SJSA1 (cell line): Measurements from ENCODE around the gene DIS3L2. TPM values are rescaled to one million over a fixed set of nuclear protein-coding genes. Genes with fewer than 3 reads are reported as not detected.

ENCODE experiments used
- DNase-seq, 2 experiments: peaks; one replicate each; pipeline ENCODE4 v3.0.0-alpha.2; 2015 to 2020; ENCODE audit warnings: low spot score in 2 of 2, low read depth in 1 of 2
- H3K27ac ChIP-seq: fragments of 250-450 bp; sonication (Bioruptor Pico); 2 replicates; pipeline ENCODE4 v1.5.1; 2020; ENCODE audit warnings: mild to moderate bottlenecking, moderate library complexity
- H3K27me3 ChIP-seq: fragments of 250-450 bp; sonication (Bioruptor Pico); replicated peaks from 2 replicates; pipeline ENCODE4 v1.5.1; 2020; ENCODE audit warnings: mild to moderate bottlenecking, moderate library complexity
- H3K36me3 ChIP-seq: fragments of 250-450 bp; sonication (Bioruptor Pico); 2 replicates; pipeline ENCODE4 v1.5.1; 2020; ENCODE audit warnings: mild to moderate bottlenecking
- H3K4me1 ChIP-seq: fragments of 250-450 bp; sonication (Bioruptor Pico); replicated peaks from 2 replicates; pipeline ENCODE4 v1.6.1; 2021; ENCODE audit warnings: mild to moderate bottlenecking
- H3K4me3 ChIP-seq: fragments of 250-450 bp; sonication (Bioruptor Pico); 2 replicates; pipeline ENCODE4 v1.5.1; 2020; ENCODE audit warnings: mild to moderate bottlenecking
- H3K9me3 ChIP-seq: fragments of 250-450 bp; sonication (Bioruptor Pico); replicated peaks from 2 replicates; pipeline ENCODE4 v1.5.1; 2020; ENCODE audit warnings: mild to moderate bottlenecking
- total RNA-seq: library from RNA; depleted of rRNA; stranded (reverse); fragments of >200 nt; shearing (Covaris generic); gene quantifications from 2 replicates; pipeline ENCODE4 v1.2.3, GENCODE V29; 2014

The DIS3L2 gene
- total RNA-seq, 1 experiment from 2014 or later, result 20.6 TPM

- Histone ChIP-seq H3K36me3 (peaks cover 7% of the 10 kb centered on the region), H3K4me1 (peaks cover 3% of the 10 kb centered on the region; the same call in 1 of the 2 replicates), H3K9me3 (no peaks in the 10 kb centered on the region), H3K4me3 (no peak overlapping the region), H3K27ac (no peak overlapping the region), H3K27me3 (no peaks in the 10 kb centered on the region)
- DNase-seq, result no peak
These were observed 278.6 kb downstream of the DIS3L2 start for GRCh38 chr2:232239951-232240681.

- no peaks in the 10 kb centered on the region for H3K27me3 ChIP-seq
- peaks cover 7% of the 10 kb centered on the region for H3K36me3 ChIP-seq
- H3K4me3 ChIP-seq, result no peak overlapping the region
- H3K4me1 ChIP-seq, result peaks cover 3% of the 10 kb centered on the region; the same call in 1 of the 2 replicates
- no peak overlapping the region for H3K27ac ChIP-seq
- H3K9me3 ChIP-seq, result no peaks in the 10 kb centered on the region
- DNase-seq, result no peak
These were observed 279.4 kb downstream of the DIS3L2 start for GRCh38 chr2:232240906-232241305.

- H3K9me3 ChIP-seq, result no peaks in the 10 kb centered on the region
- DNase-seq, result no peak
- H3K27ac ChIP-seq, result no peak overlapping the region
- no peaks in the 10 kb centered on the region for H3K27me3 ChIP-seq
- H3K4me3 ChIP-seq, result no peak overlapping the region
- H3K36me3 ChIP-seq, result peaks cover 7% of the 10 kb centered on the region
- peaks cover 3% of the 10 kb centered on the region; the same call in 1 of the 2 replicates for H3K4me1 ChIP-seq
These were observed 280.8 kb downstream of the DIS3L2 start for GRCh38 chr2:232242316-232242715.

GRCh38 chr2:232245111-232245510 lies 283.6 kb downstream of the DIS3L2 start:
- DNase-seq, result no peak
- no peaks in the 10 kb centered on the region for H3K9me3 ChIP-seq
- H3K27me3 ChIP-seq, result no peaks in the 10 kb centered on the region
- H3K36me3 ChIP-seq, result peaks cover 5% of the 10 kb centered on the region
- H3K4me1 ChIP-seq, result no peaks in the 10 kb centered on the region
- H3K4me3 ChIP-seq, result no peak overlapping the region
- no peak overlapping the region for H3K27ac ChIP-seq

GRCh38 chr2:232246245-232246644 lies 284.7 kb downstream of the DIS3L2 start:
- Histone ChIP-seq H3K27me3 (no peaks in the 10 kb centered on the region), H3K4me3 (no peak overlapping the region), H3K36me3 (peaks cover 5% of the 10 kb centered on the region), H3K9me3 (no peaks in the 10 kb centered on the region), H3K27ac (no peak overlapping the region), H3K4me1 (no peaks in the 10 kb centered on the region)
- DNase-seq, result no peak

- no peak overlapping the region for H3K27ac ChIP-seq
- H3K9me3 ChIP-seq, result no peaks in the 10 kb centered on the region
- no peaks in the 10 kb centered on the region for H3K27me3 ChIP-seq
- no peaks in the 10 kb centered on the region for H3K4me1 ChIP-seq
- no peak overlapping the region for H3K4me3 ChIP-seq
- H3K36me3 ChIP-seq, result peaks cover 7% of the 10 kb centered on the region; the same call in 1 of the 2 replicates
- DNase-seq, result no peak
These were observed 287.6 kb downstream of the DIS3L2 start for GRCh38 chr2:232249096-232249495.

- H3K27ac ChIP-seq, result no peak overlapping the region
- H3K9me3 ChIP-seq, result no peaks in the 10 kb centered on the region
- H3K4me3 ChIP-seq, result no peak overlapping the region
- DNase-seq, result no peak
- H3K4me1 ChIP-seq, result no peaks in the 10 kb centered on the region
- H3K36me3 ChIP-seq, result peaks cover 7% of the 10 kb centered on the region; the same call in 1 of the 2 replicates
- H3K27me3 ChIP-seq, result no peaks in the 10 kb centered on the region
These were observed 289.0 kb downstream of the DIS3L2 start for GRCh38 chr2:232250246-232251175.

- peaks cover 9% of the 10 kb centered on the region for H3K4me1 ChIP-seq
- peaks cover 4% of the 10 kb centered on the region; the same call in 1 of the 2 replicates for H3K36me3 ChIP-seq
- DNase-seq, result no peak
- no peaks in the 10 kb centered on the region for H3K9me3 ChIP-seq
- H3K27me3 ChIP-seq, result no peaks in the 10 kb centered on the region
- H3K27ac ChIP-seq, result no peak overlapping the region
- no peak overlapping the region for H3K4me3 ChIP-seq
These were observed 293.5 kb downstream of the DIS3L2 start for GRCh38 chr2:232255033-232255432.

- Histone ChIP-seq H3K4me3 (no peak overlapping the region), H3K36me3 (peaks cover 7% of the 10 kb centered on the region), H3K27ac (0 out of 2 replicates have a peak overlapping the region, but pooled peaks have one; percentile 3), H3K9me3 (no peaks in the 10 kb centered on the region), H3K27me3 (no peaks in the 10 kb centered on the region), H3K4me1 (peaks cover 29% of the 10 kb centered on the region)
- DNase-seq, result peak; percentile 75 to 81
These were observed 298.6 kb downstream of the DIS3L2 start for GRCh38 chr2:232260075-232260474.

- Histone ChIP-seq H3K4me1 (peaks cover 29% of the 10 kb centered on the region), H3K27me3 (no peaks in the 10 kb centered on the region), H3K27ac (no peak overlapping the region), H3K4me3 (no peak overlapping the region), H3K36me3 (peaks cover 7% of the 10 kb centered on the region), H3K9me3 (no peaks in the 10 kb centered on the region)
- peak in 1 of 2 experiments; percentile 25 for DNase-seq
These were observed 300.3 kb downstream of the DIS3L2 start for GRCh38 chr2:232261776-232262175.

- Histone ChIP-seq H3K27ac (no peak overlapping the region), H3K27me3 (no peaks in the 10 kb centered on the region), H3K4me1 (peaks cover 29% of the 10 kb centered on the region), H3K4me3 (no peak overlapping the region), H3K9me3 (no peaks in the 10 kb centered on the region), H3K36me3 (peaks cover 7% of the 10 kb centered on the region)
- no peak for DNase-seq
These were observed 301.8 kb downstream of the DIS3L2 start for GRCh38 chr2:232263295-232263694.

GRCh38 chr2:232264081-232264480 lies 302.6 kb downstream of the DIS3L2 start:
- DNase-seq, result no peak
- no peak overlapping the region for H3K4me3 ChIP-seq
- H3K4me1 ChIP-seq, result peaks cover 29% of the 10 kb centered on the region

GRCh38 chr2:232265329-232265728 lies 303.8 kb downstream of the DIS3L2 start:
- Histone ChIP-seq H3K9me3 (no peaks in the 10 kb centered on the region), H3K36me3 (peaks cover 7% of the 10 kb centered on the region), H3K4me1 (peaks cover 17% of the 10 kb centered on the region), H3K27ac (no peak overlapping the region), H3K27me3 (no peaks in the 10 kb centered on the region), H3K4me3 (no peak overlapping the region)
- DNase-seq, result no peak

More at GRCh38 chr2:232264081-232264480, 302.6 kb downstream of the DIS3L2 start:
- H3K27me3 ChIP-seq, result no peaks in the 10 kb centered on the region
- no peaks in the 10 kb centered on the region for H3K9me3 ChIP-seq
- no peak overlapping the region for H3K27ac ChIP-seq
- peaks cover 7% of the 10 kb centered on the region for H3K36me3 ChIP-seq
